OCI-LY1 (cell line): ENCODE data around the gene CCDC142.

ENCODE experiments used
- H2AFZ ChIP-seq: fragments of 200-600 bp; sonication (generic), shearing (Covaris generic); 2 replicates; pipeline ENCODE4 v1.6.0; 2014; ENCODE audit warnings: antibody characterized with exemption, mild to moderate bottlenecking, low read length
- H3F3A ChIP-seq: fragments of 200-600 bp; sonication (generic), shearing (Covaris generic); 2 replicates; pipeline ENCODE4 v1.6.0; 2014; ENCODE audit warnings: mild to moderate bottlenecking, antibody characterized with exemption, low read length, moderate library complexity; ENCODE audit not compliant: insufficient read depth
- H3K27ac ChIP-seq: fragments of 200-600 bp; sonication (generic); 2 replicates; pipeline ENCODE4 v1.5.1; 2014; ENCODE audit warnings: low read length, mixed run types, mild to moderate bottlenecking, low read depth; ENCODE audit not compliant: poor library complexity, severe bottlenecking
- H3K27me3 ChIP-seq: fragments of 200-600 bp; sonication (generic); 2 replicates; pipeline ENCODE4 v1.6.0; 2014; ENCODE audit warnings: antibody characterized with exemption, mild to moderate bottlenecking, low read length, moderate library complexity; ENCODE audit not compliant: insufficient read depth
- H3K36me3 ChIP-seq: fragments of 200-600 bp; sonication (generic); 2 replicates; pipeline ENCODE4 v1.6.1; 2014; ENCODE audit warnings: mild to moderate bottlenecking, antibody characterized with exemption, low read length, moderate library complexity, mixed read lengths; ENCODE audit not compliant: insufficient read depth
- H3K4me1 ChIP-seq: fragments of 200-600 bp; sonication (generic); 2 replicates; pipeline ENCODE4 v1.5.1; 2014; ENCODE audit warnings: mild to moderate bottlenecking, low read length, moderate library complexity; ENCODE audit not compliant: insufficient read depth, severe bottlenecking
- H3K4me2 ChIP-seq: fragments of 200-600 bp; sonication (generic), shearing (Covaris generic); 2 replicates; pipeline ENCODE4 v1.6.1; 2014; ENCODE audit warnings: low read length
- H3K4me3 ChIP-seq: fragments of 200-600 bp; sonication (generic); 2 replicates; pipeline ENCODE4 v1.5.1; 2014; ENCODE audit warnings: low read length, low read depth, mild to moderate bottlenecking, mixed read lengths; ENCODE audit not compliant: poor library complexity, severe bottlenecking
- H3K79me2 ChIP-seq: fragments of 200-600 bp; shearing (Covaris generic); 2 replicates; pipeline ENCODE4 v1.6.1; 2016; ENCODE audit warnings: mixed run types, low read length, mixed read lengths; ENCODE audit not compliant: insufficient read depth
- H3K9ac ChIP-seq: fragments of 200-600 bp; sonication (generic), shearing (Covaris generic); 2 replicates; pipeline ENCODE4 v1.6.1; 2014; ENCODE audit warnings: mild to moderate bottlenecking, low read length, mixed read lengths
- H3K9me2 ChIP-seq: fragments of 200-600 bp; sonication (generic), shearing (Covaris generic); 2 replicates; pipeline ENCODE4 v1.6.1; 2014; ENCODE audit warnings: low read depth, mild to moderate bottlenecking, low read length, mixed read lengths
- H3K9me3 ChIP-seq: fragments of 200-600 bp; shearing (Covaris generic); 2 replicates; pipeline ENCODE4 v1.6.1; 2014; ENCODE audit warnings: low read length, mixed read lengths
- H4K20me1 ChIP-seq: fragments of 200-600 bp; sonication (generic), shearing (Covaris generic); 2 replicates; pipeline ENCODE4 v1.6.0; 2016; ENCODE audit warnings: mild to moderate bottlenecking, low read length; ENCODE audit not compliant: insufficient read depth
- CTCF ChIP-seq: fragments of 200-600 bp; sonication (generic), shearing (Covaris generic); IDR thresholded peaks from 2 replicates; pipeline ENCODE4 v1.5.1; 2017; ENCODE audit warnings: mild to moderate bottlenecking, antibody characterized with exemption, low read length, moderate library complexity, mixed read lengths
- EZH2 ChIP-seq: fragments of 200-600 bp; sonication (generic), shearing (Covaris generic); IDR thresholded peaks from 2 replicates; pipeline ENCODE4 v1.8.0; 2017; ENCODE audit warnings: borderline replicate concordance, mixed run types, mild to moderate bottlenecking, antibody characterized with exemption, low read length, moderate library complexity, mixed read lengths

The CCDC142 gene

GRCh38 chr2:74496997-74497776, 14.4 kb upstream of the CCDC142 start:
- peaks cover 17% of the 10 kb centered on the region; the same call in 1 of the 2 replicates for H3K27me3 ChIP-seq
- TF ChIP-seq EZH2 (no peak), CTCF (no peak)
- no peaks in the 10 kb centered on the region for H4K20me1 ChIP-seq
- no peak overlapping the region; the same call in 1 of the 2 replicates for H3K4me2 ChIP-seq
- H3K9me3 ChIP-seq = no peaks in the 10 kb centered on the region
- no peaks in the 10 kb centered on the region for H3K79me2 ChIP-seq
- no peaks in the 10 kb centered on the region for H3F3A ChIP-seq
- no peaks in the 10 kb centered on the region for H3K9me2 ChIP-seq
- no peaks in the 10 kb centered on the region for H3K4me1 ChIP-seq
- H3K27ac ChIP-seq = no peak overlapping the region
- H3K9ac ChIP-seq = no peak overlapping the region
- H3K4me3 ChIP-seq = no peak overlapping the region
- H2AFZ ChIP-seq = no peak overlapping the region
- H3K36me3 ChIP-seq = peaks cover 18% of the 10 kb centered on the region

GRCh38 chr2:74495440-74495839, 12.6 kb upstream of the CCDC142 start:
- Histone ChIP-seq H4K20me1 (no peaks in the 10 kb centered on the region), H3F3A (no peaks in the 10 kb centered on the region), H2AFZ (no peak overlapping the region), H3K27me3 (peaks cover 8% of the 10 kb centered on the region; the same call in 1 of the 2 replicates), H3K36me3 (peaks cover 34% of the 10 kb centered on the region), H3K4me1 (no peaks in the 10 kb centered on the region), H3K79me2 (no peaks in the 10 kb centered on the region), H3K4me3 (no peak overlapping the region), H3K9me2 (no peaks in the 10 kb centered on the region), H3K27ac (no peak overlapping the region), H3K9ac (no peak overlapping the region), H3K4me2 (no peak overlapping the region), H3K9me3 (no peaks in the 10 kb centered on the region)
- TF ChIP-seq CTCF (no peak), EZH2 (no peak)

- no peaks in the 10 kb centered on the region for H3K4me1 ChIP-seq
- H3F3A ChIP-seq = no peaks in the 10 kb centered on the region
- no peaks in the 10 kb centered on the region for H3K9me3 ChIP-seq
- no peaks in the 10 kb centered on the region for H3K79me2 ChIP-seq
- no peak overlapping the region for H3K27ac ChIP-seq
- H3K9me2 ChIP-seq = no peaks in the 10 kb centered on the region
- H3K9ac ChIP-seq = no peak overlapping the region
- H3K4me3 ChIP-seq = no peak overlapping the region
- no peak for TF ChIP-seq CTCF
- peaks cover 40% of the 10 kb centered on the region for H3K36me3 ChIP-seq
- no peaks in the 10 kb centered on the region for H4K20me1 ChIP-seq
- H2AFZ ChIP-seq = no peak overlapping the region
- no peak overlapping the region for H3K4me2 ChIP-seq
- no peaks in the 10 kb centered on the region for H3K27me3 ChIP-seq
Measured at GRCh38 chr2:74493546-74493945, 10.7 kb upstream of the CCDC142 start.
